HG03469 (cell line): ENCODE measurements around the gene CDH16.
"Not testable (repeated sequence)": the region's sequence is repeated elsewhere in the genome, so short reads cannot be mapped to it uniquely, and the experiment has no call there.

Experiments used
- ATAC-seq: cut with Tn5 transposase; IDR thresholded peaks from one replicate; pipeline ENCODE4 v1.9.1; 2021; ENCODE audit warnings: mild to moderate bottlenecking, moderate library complexity, moderate number of reproducible peaks; ENCODE audit not compliant: unreplicated experiment

Gene CDH16

GRCh38 chr16:66874079-66874775, 44.5 kb downstream of the CDH16 start:
- no peak for ATAC-seq

GRCh38 chr16:66873685-66874055, 45.0 kb downstream of the CDH16 start:
- no peak for ATAC-seq

- peak; percentile 80 for ATAC-seq
These were observed 45.6 kb downstream of the CDH16 start for GRCh38 chr16:66872943-66873684.

- ATAC-seq = no peak
These were observed 46.1 kb downstream of the CDH16 start for GRCh38 chr16:66872559-66872942.

GRCh38 chr16:66871840-66872239, 46.8 kb downstream of the CDH16 start:
- ATAC-seq = no peak

- ATAC-seq = not testable (repeated sequence)
These were observed 47.3 kb downstream of the CDH16 start for GRCh38 chr16:66871363-66871762.

GRCh38 chr16:66869424-66869823, 49.3 kb downstream of the CDH16 start:
- no peak for ATAC-seq

- ATAC-seq = no peak
These were observed 55.0 kb downstream of the CDH16 start for GRCh38 chr16:66863707-66864106.

- ATAC-seq = no peak
These were observed 56.6 kb downstream of the CDH16 start for GRCh38 chr16:66862023-66862520.

- no peak for ATAC-seq
These were observed 59.2 kb downstream of the CDH16 start for GRCh38 chr16:66859397-66860068.

GRCh38 chr16:66858740-66859396, 59.8 kb downstream of the CDH16 start:
- ATAC-seq = no peak
